Panc1 (cell line): ENCODE results near the gene WDR89. TPM values are rescaled to one million over a fixed set of nuclear protein-coding genes. Genes with fewer than 3 reads are reported as not detected.

Source experiments
- ATAC-seq: fragments of 200-7000 bp; cut with Tn5 transposase; 2 replicates; pipeline ENCODE4 v1.9.1; 2020; ENCODE audit warnings: mild to moderate bottlenecking, moderate library complexity
- BruUV-seq: library from RNA; stranded (reverse); fragments of 400-500 nt; replicated peaks from 2 replicates; lab custom pipeline; 2021; lab: Mats Ljungman, UMichigan
- CTCF ChIA-PET: fragments of 300-600 bp; sonication (Branson Sonifier 250); formaldehyde crosslinking; loops from one replicate; lab custom pipeline; 2022; ENCODE audit warnings: antibody characterized with exemption; lab: Charles Lee
- POLR2A ChIA-PET: fragments of 300-600 bp; sonication (Branson Sonifier 250); formaldehyde crosslinking; loops from one replicate; lab custom pipeline; 2022; ENCODE audit warnings: antibody characterized with exemption; lab: Charles Lee
- DNase-seq: peaks from one replicate; pipeline ENCODE4 v3.0.0-alpha.2; 2010; ENCODE audit warnings: low read depth, low spot score
- H3K27ac ChIP-seq: 2 replicates; pipeline ENCODE4 v1.5.1; 2011; ENCODE audit warnings: mild to moderate bottlenecking, low read length, inconsistent platforms
- H3K27me3 ChIP-seq: fragments of 200-500 bp; sonication (Bioruptor generic); 2 replicates; pipeline ENCODE4 v1.6.0; 2014; ENCODE audit warnings: low read length, inconsistent platforms; ENCODE audit not compliant: control insufficient read depth, insufficient read depth
- H3K36me3 ChIP-seq: fragments of 200-500 bp; sonication (Bioruptor generic); 2 replicates; pipeline ENCODE4 v1.5.1; 2014; ENCODE audit warnings: inconsistent platforms, mild to moderate bottlenecking, low read length, moderate library complexity; ENCODE audit not compliant: control insufficient read depth, insufficient read depth
- H3K4me1 ChIP-seq: 2 replicates; pipeline ENCODE4 v1.5.1; 2011; ENCODE audit warnings: inconsistent platforms, mild to moderate bottlenecking, low read length, moderate library complexity; ENCODE audit not compliant: control insufficient read depth, insufficient read depth
- H3K4me3 ChIP-seq, 2 experiments: 2 replicates each; pipeline ENCODE4 v1.5.1; 2011 to 2012; ENCODE audit warnings: low read depth in 2 of 2, low read length in 2 of 2, mild to moderate bottlenecking in 2 of 2, inconsistent platforms in 1 of 2, moderate library complexity in 1 of 2
- H3K9me3 ChIP-seq: fragments of 200-500 bp; sonication (Bioruptor generic); 2 replicates; pipeline ENCODE4 v1.5.1; 2014; ENCODE audit warnings: low read depth, mild to moderate bottlenecking, inconsistent platforms, low read length, moderate library complexity; ENCODE audit not compliant: control insufficient read depth, insufficient read depth
- POLR2AphosphoS5 ChIP-seq: IDR thresholded peaks from 2 replicates; pipeline ENCODE4 v1.6.1; 2012; ENCODE audit warnings: mild to moderate bottlenecking, low read depth, low read length, moderate library complexity
- SIN3A ChIP-seq: IDR thresholded peaks from 2 replicates; pipeline ENCODE4 v1.6.1; 2012; ENCODE audit warnings: low read depth, mild to moderate bottlenecking, low read length, moderate library complexity, borderline replicate concordance; ENCODE audit not compliant: insufficient read depth
- TCF7L2 ChIP-seq: IDR thresholded peaks from 2 replicates; pipeline ENCODE4 v1.6.1; 2011; ENCODE audit warnings: mild to moderate bottlenecking, low read depth, low read length, inconsistent platforms
- in situ Hi-C: cut with HindIII; loops from 2 replicates; pipeline ENCODE4 v1.10.0; 2016; ENCODE audit warnings: low sequenced_read_pairs, low pct_unique_long_range_greater_than_20kb
- intact Hi-C: fragments of 100-400 bp; cut with micrococcal nuclease; formaldehyde crosslinking; loops from one replicate; pipeline ENCODE4 v1.10.0; 2022; ENCODE audit not compliant: unreplicated experiment
- total RNA-seq: library from RNA; stranded (reverse); gene quantifications from one replicate; pipeline ENCODE4 v1.2.1, GENCODE V29; 2021; ENCODE audit not compliant: unreplicated experiment
- TF ChIP-seq, protein P1 (sequence below): fragments of 450-650 bp; IDR thresholded peaks from 2 replicates; pipeline ENCODE4 v1.5.1; 2017; ENCODE audit warnings: mild to moderate bottlenecking
- TF ChIP-seq, protein P2 (sequence below), 2 experiments: IDR thresholded peaks; 2 replicates each; pipeline ENCODE4 v1.6.1; 2011 to 2012; ENCODE audit warnings: low read depth in 2 of 2, control low read depth in 1 of 2, low read length in 1 of 2, mild to moderate bottlenecking in 1 of 2, moderate library complexity in 1 of 2; ENCODE audit not compliant: insufficient read depth in 1 of 2

Gene WDR89
- total RNA-seq, 1 experiment from 2014 or later = 13.0 TPM

DNA sequence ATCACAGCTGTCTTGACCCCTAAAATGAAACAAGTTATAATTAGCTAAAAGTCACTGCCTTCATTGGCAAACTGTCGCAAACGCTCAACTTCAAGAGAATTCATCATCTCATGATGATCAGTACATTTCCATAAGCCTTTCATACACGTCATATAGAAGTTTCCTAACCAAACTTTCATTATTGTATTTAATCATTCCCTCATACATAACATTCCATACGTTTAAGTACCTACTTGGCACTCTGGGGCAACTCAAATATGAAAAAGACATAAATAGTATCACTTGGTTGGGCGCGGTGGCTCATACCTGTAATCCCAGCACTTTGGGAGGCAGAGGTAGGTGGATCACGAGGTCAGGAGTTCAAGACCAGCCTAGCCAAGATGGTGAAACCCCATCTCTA is 86.1 kb downstream of the WDR89 start:
- POLR2A ChIA-PET = no interaction called here

DNA sequence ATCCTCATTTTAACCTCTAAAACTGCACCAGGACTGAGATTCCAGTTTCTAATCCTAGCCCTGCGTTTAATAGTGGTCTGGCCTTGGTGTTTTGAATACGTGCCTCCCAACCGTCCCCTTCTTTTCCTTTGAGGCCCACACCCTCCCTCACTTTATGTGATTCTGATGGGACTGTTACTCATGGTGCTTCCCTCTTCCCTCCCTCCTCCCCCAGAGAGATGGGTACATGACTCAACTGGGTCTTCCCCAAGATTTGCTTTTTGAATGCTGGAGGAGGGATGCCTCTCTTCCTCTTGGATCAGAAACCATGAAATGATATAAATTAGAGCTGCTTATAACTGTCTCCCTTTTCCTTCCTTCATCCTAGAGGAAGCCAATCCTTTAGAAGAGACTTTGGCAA is 90.3 kb downstream of the WDR89 start:
- Histone ChIP-seq H3K9me3 (no peaks in the 10 kb centered on the region), H3K27me3 (no peaks in the 10 kb centered on the region), H3K27ac (no peak overlapping the region), H3K36me3 (no peaks in the 10 kb centered on the region), H3K4me3 (no peak overlapping the region), H3K4me1 (no peaks in the 10 kb centered on the region)
- ChIA-PET CTCF (no interaction called here), POLR2A (no interaction called here)
- ATAC-seq = no peak
- in situ Hi-C loops (no loop called here), intact Hi-C loops (no loop called here)
- TF ChIP-seq TCF7L2 (no peak), POLR2AphosphoS5 (no peak)
- no peak for DNase-seq
- no TSS peak for BruUV-seq

More for the DNA sequence above, 86.1 kb downstream of the WDR89 start:
- no peaks in the 10 kb centered on the region for H3K36me3 ChIP-seq
- no peak for TF ChIP-seq SIN3A
- TF ChIP-seq POLR2AphosphoS5 = no peak
- TF ChIP-seq, protein P1, sequence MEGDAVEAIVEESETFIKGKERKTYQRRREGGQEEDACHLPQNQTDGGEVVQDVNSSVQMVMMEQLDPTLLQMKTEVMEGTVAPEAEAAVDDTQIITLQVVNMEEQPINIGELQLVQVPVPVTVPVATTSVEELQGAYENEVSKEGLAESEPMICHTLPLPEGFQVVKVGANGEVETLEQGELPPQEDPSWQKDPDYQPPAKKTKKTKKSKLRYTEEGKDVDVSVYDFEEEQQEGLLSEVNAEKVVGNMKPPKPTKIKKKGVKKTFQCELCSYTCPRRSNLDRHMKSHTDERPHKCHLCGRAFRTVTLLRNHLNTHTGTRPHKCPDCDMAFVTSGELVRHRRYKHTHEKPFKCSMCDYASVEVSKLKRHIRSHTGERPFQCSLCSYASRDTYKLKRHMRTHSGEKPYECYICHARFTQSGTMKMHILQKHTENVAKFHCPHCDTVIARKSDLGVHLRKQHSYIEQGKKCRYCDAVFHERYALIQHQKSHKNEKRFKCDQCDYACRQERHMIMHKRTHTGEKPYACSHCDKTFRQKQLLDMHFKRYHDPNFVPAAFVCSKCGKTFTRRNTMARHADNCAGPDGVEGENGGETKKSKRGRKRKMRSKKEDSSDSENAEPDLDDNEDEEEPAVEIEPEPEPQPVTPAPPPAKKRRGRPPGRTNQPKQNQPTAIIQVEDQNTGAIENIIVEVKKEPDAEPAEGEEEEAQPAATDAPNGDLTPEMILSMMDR = no peak
- TF ChIP-seq TCF7L2 = no peak
- TF ChIP-seq, protein P2, sequence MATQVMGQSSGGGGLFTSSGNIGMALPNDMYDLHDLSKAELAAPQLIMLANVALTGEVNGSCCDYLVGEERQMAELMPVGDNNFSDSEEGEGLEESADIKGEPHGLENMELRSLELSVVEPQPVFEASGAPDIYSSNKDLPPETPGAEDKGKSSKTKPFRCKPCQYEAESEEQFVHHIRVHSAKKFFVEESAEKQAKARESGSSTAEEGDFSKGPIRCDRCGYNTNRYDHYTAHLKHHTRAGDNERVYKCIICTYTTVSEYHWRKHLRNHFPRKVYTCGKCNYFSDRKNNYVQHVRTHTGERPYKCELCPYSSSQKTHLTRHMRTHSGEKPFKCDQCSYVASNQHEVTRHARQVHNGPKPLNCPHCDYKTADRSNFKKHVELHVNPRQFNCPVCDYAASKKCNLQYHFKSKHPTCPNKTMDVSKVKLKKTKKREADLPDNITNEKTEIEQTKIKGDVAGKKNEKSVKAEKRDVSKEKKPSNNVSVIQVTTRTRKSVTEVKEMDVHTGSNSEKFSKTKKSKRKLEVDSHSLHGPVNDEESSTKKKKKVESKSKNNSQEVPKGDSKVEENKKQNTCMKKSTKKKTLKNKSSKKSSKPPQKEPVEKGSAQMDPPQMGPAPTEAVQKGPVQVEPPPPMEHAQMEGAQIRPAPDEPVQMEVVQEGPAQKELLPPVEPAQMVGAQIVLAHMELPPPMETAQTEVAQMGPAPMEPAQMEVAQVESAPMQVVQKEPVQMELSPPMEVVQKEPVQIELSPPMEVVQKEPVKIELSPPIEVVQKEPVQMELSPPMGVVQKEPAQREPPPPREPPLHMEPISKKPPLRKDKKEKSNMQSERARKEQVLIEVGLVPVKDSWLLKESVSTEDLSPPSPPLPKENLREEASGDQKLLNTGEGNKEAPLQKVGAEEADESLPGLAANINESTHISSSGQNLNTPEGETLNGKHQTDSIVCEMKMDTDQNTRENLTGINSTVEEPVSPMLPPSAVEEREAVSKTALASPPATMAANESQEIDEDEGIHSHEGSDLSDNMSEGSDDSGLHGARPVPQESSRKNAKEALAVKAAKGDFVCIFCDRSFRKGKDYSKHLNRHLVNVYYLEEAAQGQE (IDR thresholded peaks at IDR 0.05; ENCODE audit: insufficient read depth in 1 of 2, low read depth in 2 of 2, low read length in 1 of 2) = no peak
- no peaks in the 10 kb centered on the region for H3K9me3 ChIP-seq
- no peaks in the 10 kb centered on the region for H3K4me1 ChIP-seq
- in situ Hi-C loops = no loop called here
- no peak overlapping the region for H3K27ac ChIP-seq
- no TSS peak for BruUV-seq
- H3K27me3 ChIP-seq = no peaks in the 10 kb centered on the region
- CTCF ChIA-PET = no interaction called here
- H3K4me3 ChIP-seq = no peak overlapping the region
- DNase-seq (no peak), ATAC-seq (no peak)
- intact Hi-C loops = no loop called here

DNA sequence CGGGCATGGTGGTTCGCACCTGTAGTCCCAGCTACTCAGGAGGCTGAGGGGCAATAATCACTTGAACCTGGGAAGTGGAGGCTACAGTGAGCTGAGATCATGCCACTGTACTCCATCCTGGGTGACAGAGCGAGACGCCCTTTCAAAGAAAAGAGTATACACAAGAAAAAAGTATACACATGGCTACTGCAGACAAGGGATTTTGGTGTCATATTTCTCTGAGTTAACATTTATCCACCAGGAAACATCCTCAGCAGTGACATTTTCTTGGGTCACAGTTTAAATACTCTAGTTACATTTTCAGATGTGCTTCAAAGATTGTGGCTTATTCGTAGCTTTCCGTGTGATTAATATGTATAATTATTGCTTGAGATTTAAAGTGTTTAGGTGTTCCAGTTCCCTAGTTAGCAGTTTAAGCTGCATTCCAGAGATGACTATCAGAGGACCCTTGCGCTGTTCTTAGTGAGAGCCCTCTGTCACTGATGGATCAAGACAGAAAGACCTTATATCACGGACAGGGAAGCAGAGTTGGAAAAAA is 93.8 kb downstream of the WDR89 start:
- in situ Hi-C loops (no loop called here), intact Hi-C loops (loop anchor here (10.0 kb wide), 1 partner anchor 153 kb away; no protein-coding TSS in a partner anchor)
- Histone ChIP-seq H3K9me3 (no peaks in the 10 kb centered on the region), H3K4me1 (no peaks in the 10 kb centered on the region; the same call in 1 of the 2 replicates), H3K4me3 (no peak overlapping the region), H3K36me3 (no peaks in the 10 kb centered on the region; the same call in 1 of the 2 replicates), H3K27me3 (no peaks in the 10 kb centered on the region), H3K27ac (no peak overlapping the region)
- POLR2A ChIA-PET = interaction anchor here (0.8 kb wide), 1 partner anchor 10 kb away, joined by 3 read pairs; no protein-coding TSS in a partner anchor
- no TSS peak for BruUV-seq
- no peak for TF ChIP-seq SIN3A
- TF ChIP-seq, protein P1 = no peak
- no peak for TF ChIP-seq POLR2AphosphoS5
- TF ChIP-seq, protein P2 (IDR thresholded peaks at IDR 0.05; ENCODE audit: insufficient read depth in 1 of 2, low read depth in 2 of 2, low read length in 1 of 2) = no peak
- TF ChIP-seq TCF7L2 = no peak
- DNase-seq = no peak
- ATAC-seq = no peak
- CTCF ChIA-PET = no interaction called here
